GM19099 (cell line): ENCODE results near the gene TBC1D10A.

ENCODE experiments used
- POLR2A ChIP-seq: IDR thresholded peaks from 3 replicates; pipeline ENCODE4 v1.6.1; 2011; ENCODE audit warnings: low read depth; ENCODE audit not compliant: insufficient read length; ENCODE audit errors: extremely low read depth

TBC1D10A gene

DNA sequence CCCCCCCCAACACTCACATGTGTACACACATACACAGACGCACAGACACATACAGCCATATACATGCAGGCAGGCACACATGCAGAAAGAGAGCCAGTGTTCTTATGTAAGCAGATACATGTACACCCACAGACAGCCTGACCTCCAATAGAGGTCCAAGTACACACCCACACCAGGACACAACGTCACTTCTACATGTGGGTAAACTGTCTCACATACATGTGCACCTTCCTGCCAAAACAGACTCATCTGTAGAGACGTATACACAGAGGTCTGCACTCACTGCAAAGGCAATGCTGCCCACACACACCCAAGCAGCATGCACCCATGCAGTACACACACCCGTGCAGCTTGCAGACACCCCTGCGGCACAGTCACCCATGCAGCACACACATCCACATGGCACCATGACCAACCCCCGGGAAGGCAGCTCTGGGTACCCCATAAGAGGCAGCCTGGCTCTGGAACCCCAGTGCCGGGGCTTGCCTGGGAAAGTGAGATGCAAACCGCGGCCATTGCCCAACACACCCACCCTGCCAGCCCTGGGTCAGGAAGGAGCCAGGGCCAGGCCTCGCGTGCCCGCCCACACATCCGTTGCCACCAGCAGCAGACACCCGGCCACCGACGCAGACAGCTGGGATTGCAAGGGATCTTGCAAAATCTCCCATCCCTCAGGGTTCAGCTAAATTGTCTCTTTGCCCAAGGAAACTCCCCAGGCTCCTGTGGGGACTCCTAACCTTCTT, 47.5 kb downstream of the TBC1D10A start:
- TF ChIP-seq POLR2A: no peak

DNA sequence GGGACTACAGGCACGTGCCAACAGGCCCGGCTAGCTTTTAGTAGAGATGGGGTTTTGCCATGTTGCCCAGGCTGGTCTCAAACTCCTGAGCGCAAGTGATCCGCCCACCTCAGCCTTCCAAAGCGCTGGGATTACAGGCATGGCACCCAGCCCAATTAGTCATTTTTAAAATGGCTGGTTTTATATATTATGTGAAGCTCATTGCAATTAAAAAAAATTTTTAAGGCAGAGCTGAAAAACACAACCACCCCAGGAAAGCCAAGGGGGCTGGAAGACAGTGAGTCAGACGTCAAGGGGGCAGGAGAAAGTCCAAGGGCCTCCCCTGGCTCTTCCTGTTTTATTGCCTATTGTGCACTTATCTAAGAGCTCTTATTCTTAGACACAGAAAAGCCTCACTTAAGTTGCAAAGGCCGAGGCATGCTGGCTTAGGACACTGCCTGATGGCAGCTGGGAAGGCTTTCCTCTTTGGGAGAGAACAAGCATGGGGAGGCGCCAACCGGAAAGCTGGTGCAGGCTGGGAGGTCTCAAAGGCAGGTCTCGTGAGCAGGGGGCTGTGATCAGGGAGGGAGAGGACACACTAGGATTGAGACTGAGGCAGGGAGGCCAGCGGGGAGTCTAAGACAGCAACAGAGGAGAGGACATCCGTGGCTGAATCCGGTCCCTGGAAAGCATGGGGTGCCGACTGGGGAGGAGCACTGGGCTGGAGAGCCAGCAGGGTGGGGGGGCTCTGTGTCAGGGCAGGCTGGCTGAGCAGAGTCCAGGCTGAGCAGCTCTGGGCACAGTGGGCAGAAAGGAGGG, 49.0 kb downstream of the TBC1D10A start:
- no peak for TF ChIP-seq POLR2A

DNA sequence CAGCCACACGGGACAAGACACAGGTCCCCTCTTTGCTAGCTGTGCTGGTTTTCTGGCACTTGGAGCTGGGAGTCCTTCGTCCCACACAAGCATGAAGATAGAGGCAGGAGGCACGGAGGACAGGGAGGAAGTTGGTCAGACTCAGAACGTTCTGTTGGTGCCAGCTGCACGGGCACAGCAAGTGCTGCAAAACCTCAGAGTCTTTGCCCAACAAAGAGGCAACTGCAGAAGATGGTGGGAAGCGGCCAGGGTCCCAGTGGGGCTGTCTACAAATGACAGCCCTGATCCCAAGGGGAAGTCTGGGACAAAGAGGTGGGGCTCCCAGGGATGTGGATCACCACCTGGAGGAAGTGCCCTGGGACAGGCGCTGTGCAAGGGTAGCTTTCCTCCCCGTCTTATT, 50.7 kb downstream of the TBC1D10A start:
- no peak for TF ChIP-seq POLR2A

DNA sequence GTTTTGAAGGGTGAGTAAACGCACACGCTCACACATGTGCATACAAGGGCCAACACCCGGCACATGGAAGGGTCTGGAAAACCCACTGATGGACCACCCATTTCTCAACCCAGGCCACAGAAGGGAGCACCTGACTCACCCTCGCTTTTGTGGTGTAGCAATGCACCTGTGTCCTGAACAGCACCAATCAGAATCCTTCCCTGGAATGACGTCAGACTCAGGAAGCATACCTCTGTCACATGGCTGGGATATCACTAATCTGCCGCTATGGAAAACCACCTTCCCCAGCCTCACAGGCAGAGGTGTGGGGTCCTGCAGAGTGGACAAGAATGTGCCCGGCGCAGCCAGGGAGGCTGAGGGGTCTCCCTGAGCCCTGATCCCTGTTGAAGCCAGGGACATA, 51.1 kb downstream of the TBC1D10A start:
- TF ChIP-seq POLR2A: no peak

DNA sequence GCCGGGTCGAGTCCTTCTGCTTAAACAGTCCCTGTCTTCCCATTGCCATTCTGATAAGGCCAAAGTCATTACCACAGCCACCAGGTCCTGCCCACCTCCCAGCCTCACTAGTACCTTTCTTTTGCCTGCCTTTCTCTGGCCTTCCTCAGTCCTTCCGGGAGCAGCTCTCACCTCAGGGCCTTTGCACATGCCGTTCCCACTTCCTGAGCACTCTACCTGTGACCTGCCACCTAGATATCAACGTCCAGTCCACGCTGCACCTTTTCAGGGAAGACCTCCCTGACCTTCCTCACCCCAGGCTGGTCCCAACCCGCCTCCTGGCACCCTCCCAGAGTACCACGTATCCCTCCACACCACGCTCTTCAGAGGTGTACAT, 52.3 kb downstream of the TBC1D10A start:
- no peak for TF ChIP-seq POLR2A

DNA sequence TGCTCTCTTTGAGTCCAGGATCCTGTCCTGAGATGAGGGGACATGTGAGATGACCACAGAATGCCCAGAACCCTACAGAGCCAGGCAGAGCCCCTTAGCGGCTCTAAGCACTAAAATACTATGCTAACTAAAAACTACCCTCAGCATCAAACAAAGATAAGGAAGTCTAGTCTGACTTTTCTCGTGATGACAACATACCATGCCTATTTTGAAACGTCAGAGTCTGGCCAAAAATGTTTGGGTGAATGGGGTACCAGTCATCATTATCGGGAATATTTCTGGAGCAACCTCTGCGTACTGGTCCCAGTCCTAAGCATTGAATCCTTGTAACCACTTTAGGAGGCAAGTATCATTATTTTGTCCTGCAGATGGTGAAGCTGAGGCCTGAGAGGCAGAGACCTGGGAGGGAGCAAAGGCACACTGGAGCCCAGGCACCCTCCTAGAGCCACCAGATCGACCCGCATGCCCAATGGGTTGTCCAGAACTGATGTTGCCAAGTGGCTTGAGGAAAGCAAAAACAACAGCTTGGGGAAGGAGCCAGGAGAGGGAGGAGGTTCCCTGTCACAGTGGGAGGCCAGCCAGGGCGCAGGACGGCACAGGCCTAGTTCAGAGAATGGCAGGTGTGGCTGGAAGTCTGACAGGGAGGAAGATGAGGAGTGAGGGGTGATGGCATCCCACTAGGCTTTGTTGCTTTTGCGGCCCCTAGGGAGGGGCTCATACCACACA, 52.9 kb downstream of the TBC1D10A start:
- TF ChIP-seq POLR2A: no peak

DNA sequence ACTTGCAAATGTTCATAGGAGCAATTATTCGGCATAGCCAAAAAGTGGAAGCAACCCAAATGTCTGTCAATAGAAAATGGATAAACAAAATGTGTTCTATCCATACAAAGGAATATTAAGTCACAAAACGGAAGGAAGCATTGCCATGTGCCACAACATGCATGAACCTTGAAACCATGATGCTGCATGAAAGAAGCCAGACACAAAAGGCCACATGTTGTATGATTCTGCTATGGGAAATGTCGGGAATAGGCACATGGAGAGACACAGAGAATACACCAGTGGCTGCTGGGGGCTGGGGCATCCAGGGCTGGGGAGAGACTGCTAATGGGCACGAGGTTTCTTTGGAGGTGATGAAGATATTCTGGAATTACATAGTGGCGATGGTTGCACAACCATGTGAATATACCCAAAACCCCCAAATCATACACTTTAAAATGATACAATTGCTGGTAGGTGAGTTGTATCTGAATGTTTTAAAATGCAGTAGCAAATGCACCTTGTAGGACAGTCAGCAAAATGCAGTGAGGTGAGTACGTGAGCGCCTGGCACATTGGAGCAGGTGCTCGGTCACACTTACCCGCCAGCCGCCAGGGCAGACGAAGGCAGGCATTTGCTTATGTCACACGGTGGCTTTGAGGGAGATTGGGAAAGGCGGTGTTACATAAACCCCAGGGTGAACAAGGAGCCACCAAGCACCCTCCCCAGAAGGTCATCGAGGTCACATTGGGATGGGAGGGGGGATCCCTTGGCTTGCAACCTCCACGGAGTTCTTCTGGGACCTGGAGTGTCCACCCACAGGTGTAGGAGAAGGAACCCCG, 53.8 kb downstream of the TBC1D10A start:
- TF ChIP-seq POLR2A: no peak

DNA sequence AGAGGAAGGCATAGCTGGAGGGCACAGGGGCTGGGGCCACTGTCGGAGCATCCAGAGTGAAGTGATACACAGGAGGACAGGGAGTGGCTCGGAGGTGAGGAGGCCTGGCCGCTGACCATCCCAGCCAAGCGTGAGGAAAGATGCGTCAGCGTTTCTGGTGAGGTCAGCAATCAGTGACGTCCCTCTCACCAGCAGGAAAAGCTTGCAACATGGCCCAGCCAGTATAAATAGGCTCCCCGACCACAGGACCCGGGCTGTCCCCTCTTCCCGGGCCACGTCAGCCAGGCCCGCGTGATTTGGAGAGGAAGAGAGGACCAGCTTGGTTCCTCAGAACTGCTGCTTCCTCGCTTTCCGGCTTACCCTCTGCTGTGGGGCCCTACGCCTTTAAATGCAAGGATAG, 55.9 kb downstream of the TBC1D10A start:
- no peak for TF ChIP-seq POLR2A

DNA sequence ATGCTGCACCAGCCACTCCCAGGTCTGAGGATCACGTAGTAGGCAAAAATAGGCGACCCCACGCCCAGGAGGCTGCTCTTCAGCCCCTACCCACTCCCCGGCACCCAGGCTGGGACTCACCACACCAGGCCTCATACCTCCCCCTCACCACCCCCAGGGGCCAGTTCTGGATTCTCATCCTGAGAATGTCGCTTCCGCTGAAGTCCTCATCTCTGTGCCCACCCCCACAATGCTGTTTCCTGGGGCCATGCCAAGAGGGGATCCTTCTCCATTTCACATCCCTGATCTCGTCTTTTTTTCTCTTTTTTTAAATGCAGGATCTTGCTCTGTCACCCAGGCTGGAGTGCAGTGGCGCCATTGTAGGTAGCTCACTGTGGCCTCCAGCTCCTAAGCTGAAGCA, 58.4 kb downstream of the TBC1D10A start:
- TF ChIP-seq POLR2A: no peak

DNA sequence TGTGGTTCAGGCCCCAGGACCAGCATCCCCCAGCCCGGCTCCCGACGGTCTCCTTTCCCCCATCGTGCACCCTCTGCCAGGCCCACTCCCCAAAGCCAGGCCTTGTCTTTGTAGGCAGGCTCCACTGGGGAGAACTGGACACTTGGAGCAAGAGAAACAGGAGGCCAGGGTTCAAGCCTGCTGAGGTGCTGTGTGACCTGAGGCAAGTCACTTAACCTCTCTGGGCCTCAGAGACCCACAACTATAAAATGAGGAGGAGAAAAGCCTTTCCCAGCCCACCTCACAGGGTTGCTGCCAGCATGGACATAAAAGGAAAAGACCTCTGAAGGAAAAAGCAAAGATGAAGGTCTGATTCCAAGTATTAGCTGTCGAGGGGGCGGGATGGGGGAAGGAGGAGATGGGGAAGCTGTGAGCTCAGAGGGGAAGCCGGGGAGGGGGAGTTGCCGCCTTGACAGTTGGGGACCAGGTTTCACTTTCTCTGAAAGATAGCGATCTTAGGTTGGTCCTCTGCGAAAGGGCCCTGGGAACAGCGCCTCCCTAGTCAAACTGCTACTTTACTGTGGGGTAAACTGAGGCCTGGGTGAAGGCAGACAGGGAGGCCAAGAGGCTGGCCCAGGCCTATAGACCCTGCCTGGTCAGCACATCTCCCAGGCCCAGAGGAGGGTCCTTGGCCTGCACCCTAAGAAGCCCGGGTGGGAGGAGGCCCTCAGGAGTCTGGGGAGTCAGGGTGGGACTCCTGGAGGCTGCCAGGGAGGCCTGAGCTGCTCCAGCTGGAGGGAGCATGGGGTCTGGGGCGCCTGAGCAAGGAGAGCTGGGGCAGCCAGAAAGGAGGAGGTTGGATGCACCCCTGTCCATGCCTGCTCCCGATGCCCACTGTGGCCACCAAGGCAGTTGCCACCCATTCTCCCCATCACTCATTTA, 59.1 kb downstream of the TBC1D10A start:
- no peak for TF ChIP-seq POLR2A

DNA sequence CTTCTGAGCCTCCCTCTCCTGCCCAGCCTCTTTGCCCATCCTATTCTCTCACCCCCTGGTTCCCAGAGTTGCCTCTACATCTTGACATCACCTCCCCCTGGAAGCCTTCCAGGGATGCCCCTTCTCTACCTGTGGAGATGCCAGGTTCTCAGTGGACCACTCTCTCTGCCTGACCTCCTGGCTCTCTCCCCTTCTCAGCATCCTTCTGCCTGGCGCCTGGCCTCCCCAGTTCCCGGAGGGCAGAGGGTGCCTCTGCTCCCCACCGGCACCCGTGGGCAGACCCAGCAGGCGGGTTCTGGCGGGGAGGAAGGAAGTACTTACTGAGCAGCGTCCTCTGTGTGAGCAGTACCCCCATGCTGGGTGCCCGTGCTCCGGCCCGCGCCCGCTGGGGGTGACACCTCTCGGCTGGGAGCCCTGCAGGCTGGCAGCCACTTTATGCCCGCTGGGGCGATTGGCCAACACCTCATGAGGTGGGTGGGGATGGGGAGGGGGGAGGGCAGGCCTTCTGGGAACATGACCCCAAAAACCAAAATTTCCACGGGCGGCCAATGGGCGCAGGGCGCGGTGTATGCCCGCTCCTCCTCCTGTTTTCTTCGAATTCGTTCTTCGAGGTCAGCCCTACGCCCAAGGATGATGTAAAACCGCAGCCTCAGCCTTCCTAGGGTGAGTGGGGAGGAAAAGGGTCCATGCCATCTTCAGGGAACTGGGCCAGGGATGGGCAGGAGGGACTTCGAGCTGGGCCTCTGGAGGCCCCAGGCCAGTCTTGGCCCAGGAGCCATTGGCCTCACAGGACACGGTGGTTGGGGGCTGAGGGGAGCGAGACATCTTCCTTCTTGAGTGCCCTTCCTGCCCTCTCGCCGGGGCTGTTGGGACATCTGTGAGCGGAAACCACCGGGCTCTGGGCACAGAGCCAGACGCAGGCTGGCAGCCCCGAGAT, 60.0 kb downstream of the TBC1D10A start, which contains the start of gene OSM:
OSM (minus strand) TSS at position 407 of the 937 bp plus-strand sequence; CDS start at position 355, 52 bp downstream.
- TF ChIP-seq POLR2A: peak; percentile 24

DNA sequence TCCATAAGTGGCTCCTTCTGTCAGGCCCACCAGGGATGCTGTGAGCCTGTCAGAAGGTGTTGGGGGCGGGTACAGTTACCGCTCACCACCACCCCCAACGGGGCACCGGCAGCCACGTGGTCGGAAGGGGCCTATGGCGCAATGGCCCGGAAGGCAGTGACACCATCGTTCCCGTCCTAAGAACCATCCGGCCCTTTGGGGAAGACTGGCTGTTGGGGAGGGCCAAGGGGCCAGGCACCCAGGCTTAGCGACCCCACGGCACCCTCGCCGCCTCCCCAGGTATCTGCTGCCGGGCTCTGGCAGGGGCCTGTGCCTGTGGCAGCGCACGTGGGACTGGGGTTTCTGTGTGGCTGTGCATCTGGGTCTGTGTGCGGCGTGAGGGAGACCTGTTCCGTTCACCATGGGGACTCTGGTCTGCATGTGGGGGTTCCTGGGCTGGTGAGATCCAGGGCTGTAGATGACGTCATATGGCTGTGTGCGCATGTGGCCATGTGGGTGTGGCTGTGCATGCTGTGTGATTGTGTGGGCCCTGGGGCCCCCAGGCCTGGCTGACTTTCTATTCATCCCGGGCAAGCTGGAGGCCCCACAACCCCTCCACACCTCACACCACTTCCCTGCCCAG, 60.8 kb downstream of the TBC1D10A start:
- peak; percentile 72 for TF ChIP-seq POLR2A

DNA sequence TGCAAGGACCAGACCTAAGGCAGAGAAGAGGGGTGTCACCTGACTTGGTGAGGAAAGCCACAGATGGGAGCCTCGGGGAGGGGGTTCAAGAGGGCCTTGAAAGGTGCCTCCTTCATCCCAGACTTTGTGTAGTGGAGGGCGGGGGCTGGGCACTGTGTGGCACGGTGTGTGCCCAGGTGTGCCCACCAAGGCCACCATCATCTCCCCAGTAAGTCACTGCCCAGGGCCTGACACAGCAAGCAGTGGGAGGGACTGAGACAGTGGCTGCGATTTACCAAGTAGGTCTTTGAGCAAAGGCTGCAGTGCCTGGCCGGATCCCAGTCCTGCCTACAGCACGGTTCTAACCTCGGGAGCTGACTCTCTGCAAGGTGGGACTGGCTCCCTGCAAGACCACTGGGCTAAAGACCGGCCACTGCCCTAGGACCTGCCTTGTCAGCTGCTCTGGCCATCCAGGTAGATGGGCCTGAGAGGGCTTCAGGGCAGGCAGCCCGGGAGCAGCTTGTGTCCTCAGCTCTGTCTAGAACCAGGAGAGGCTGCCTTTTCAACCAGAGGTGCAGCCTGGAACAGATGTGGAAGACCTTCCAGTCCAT, 61.5 kb downstream of the TBC1D10A start:
- TF ChIP-seq POLR2A: no peak
